Measurements from ENCODE around the gene ATP7A. TPM values are rescaled to one million over a fixed set of nuclear protein-coding genes. Genes with fewer than 3 reads are reported as not detected.

ATP7A gene
- total and polyA plus RNA-seq, 7 experiments from 2014 or later, result 5.4 to 17.4 (median 13.4) TPM

DNA sequence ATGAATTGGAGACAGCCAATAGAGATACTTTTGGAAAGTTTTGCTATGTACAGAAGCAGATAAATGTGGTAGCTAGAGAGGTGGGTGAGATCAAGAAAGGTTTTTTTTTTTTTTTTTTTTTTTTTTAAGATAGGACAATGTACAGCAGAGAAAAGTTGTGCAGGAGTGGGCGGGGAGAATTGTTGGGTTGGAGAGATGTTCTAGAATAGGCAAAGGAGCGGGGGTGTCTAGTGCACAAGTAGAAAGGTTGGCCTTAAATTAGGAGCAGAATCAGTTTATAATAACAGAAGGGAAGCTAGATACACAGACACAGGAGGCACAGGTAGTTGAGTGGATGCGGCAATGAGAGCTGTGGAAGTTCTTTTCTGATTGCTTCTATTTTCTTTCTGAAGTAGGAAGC is 127.4 kb downstream of the ATP7A start:
- ATAC-seq (no peak), DNase-seq (no peak)
- H3K9me3 Mint-ChIP-seq, result no peaks in the 10 kb centered on the region
- peaks cover 0 to 5% (median 0%) of the 10 kb centered on the region in 7 donors for H3K4me1 Mint-ChIP-seq
- ChIA-PET POLR2A (interaction anchor here (0.7 kb wide), 1 partner anchor 130 kb away, joined by 4 read pairs; no protein-coding TSS in a partner anchor), CTCF (no interaction called here)
- peaks cover 0 to 6% (median 0%) of the 10 kb centered on the region in 3 experiments for H3K36me3 ChIP-seq (ENCODE audit: control insufficient read depth in 2 of 3, insufficient read depth in 3 of 3, low read length in 3 of 3)
- H3K4me3 ChIP-seq (ENCODE audit: low read length), result no peak overlapping the region
- no peak overlapping the region for H3K4me3 Mint-ChIP-seq
- H3K27me3 Mint-ChIP-seq, result no peaks in the 10 kb centered on the region
- H3K27ac ChIP-seq (ENCODE audit: low read depth, low read length), result no peak overlapping the region
- H3K4me1 ChIP-seq (ENCODE audit: control insufficient read depth in 2 of 2, insufficient read depth in 2 of 2, low read length in 2 of 2), result no peaks in the 10 kb centered on the region
- H3K27me3 ChIP-seq (ENCODE audit: control insufficient read depth in 2 of 2, insufficient read depth in 2 of 2, low read length in 2 of 2), result no peaks in the 10 kb centered on the region
- H3K27ac Mint-ChIP-seq, result peak overlapping the region in 1 of 9 donors; percentile 41
- no peaks in the 10 kb centered on the region for H3K9me3 ChIP-seq (ENCODE audit: control insufficient read depth in 2 of 3, low read length in 3 of 3)
- H3K36me3 Mint-ChIP-seq, result peaks cover 0 to 40% (median 19%) of the 10 kb centered on the region in 5 donors
- intact Hi-C loops (cut with micrococcal nuclease), result no loop called here

GRCh38 chrX:78042601-78043000 is 132.1 kb downstream of the ATP7A start:
- Histone ChIP-seq H3K27me3 (ENCODE audit: control insufficient read depth in 2 of 2, insufficient read depth in 2 of 2, low read length in 2 of 2) (no peaks in the 10 kb centered on the region), H3K36me3 (ENCODE audit: control insufficient read depth in 2 of 3, insufficient read depth in 3 of 3, low read length in 3 of 3) (peaks cover 0 to 11% (median 0%) of the 10 kb centered on the region in 3 experiments), H3K9me3 (ENCODE audit: control insufficient read depth in 2 of 3, low read length in 3 of 3) (no peaks in the 10 kb centered on the region), H3K4me3 (ENCODE audit: low read length) (no peak overlapping the region), H3K27ac (ENCODE audit: low read depth, low read length) (no peak overlapping the region), H3K4me1 (ENCODE audit: control insufficient read depth in 2 of 2, insufficient read depth in 2 of 2, low read length in 2 of 2) (no peaks in the 10 kb centered on the region)
- Mint-ChIP-seq H3K4me3 (no peak overlapping the region), H3K4me1 (peaks cover 0 to 3% (median 0%) of the 10 kb centered on the region in 7 donors), H3K36me3 (peaks cover 0 to 35% (median 10%) of the 10 kb centered on the region in 5 donors), H3K27ac (no peak overlapping the region), H3K9me3 (no peaks in the 10 kb centered on the region), H3K27me3 (no peaks in the 10 kb centered on the region)
- no peak for DNase-seq
- ChIA-PET CTCF (interaction anchor here (0.8 kb wide), 1 partner anchor 18 kb away, joined by 3 read pairs; no protein-coding TSS in a partner anchor), POLR2A (interaction anchor here (0.6 kb wide), 1 partner anchor 65 kb away, joined by 4 read pairs; no protein-coding TSS in a partner anchor)
- ATAC-seq, result no peak
- intact Hi-C loops (cut with micrococcal nuclease), result no loop called here

DNA sequence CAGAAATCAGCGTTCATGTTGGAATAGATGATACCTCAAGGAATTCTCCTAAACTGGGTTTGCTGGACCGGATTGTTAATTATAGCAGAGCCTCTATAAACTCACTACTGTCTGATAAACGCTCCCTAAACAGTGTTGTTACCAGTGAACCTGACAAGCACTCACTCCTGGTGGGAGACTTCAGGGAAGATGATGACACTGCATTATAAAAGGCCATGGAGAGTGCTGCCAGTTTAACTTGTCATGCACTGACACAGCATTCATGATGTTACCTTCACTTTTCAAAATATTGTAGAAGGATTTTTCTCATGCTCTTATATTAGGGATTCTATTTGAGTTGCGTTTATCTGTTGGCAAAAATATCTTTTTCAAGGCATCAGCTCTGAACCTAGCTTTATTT is 135.9 kb downstream of the ATP7A start:
- DNase-seq (no peak), ATAC-seq (no peak)
- no peak overlapping the region for H3K4me3 Mint-ChIP-seq
- no peaks in the 10 kb centered on the region for H3K9me3 ChIP-seq (ENCODE audit: control insufficient read depth in 2 of 3, low read length in 3 of 3)
- H3K9me3 Mint-ChIP-seq, result peaks cover 0 to under 1% (median 0%) of the 10 kb centered on the region in 11 donors
- peaks cover 0 to 26% (median 4%) of the 10 kb centered on the region in 5 donors for H3K36me3 Mint-ChIP-seq
- no peaks in the 10 kb centered on the region for H3K4me1 Mint-ChIP-seq
- ChIA-PET POLR2A (interaction anchor here (0.7 kb wide), 1 partner anchor 741 kb away, joined by 3 read pairs; no protein-coding TSS in a partner anchor), CTCF (no interaction called here)
- H3K36me3 ChIP-seq (ENCODE audit: control insufficient read depth in 2 of 3, insufficient read depth in 3 of 3, low read length in 3 of 3), result peaks cover 0 to 11% (median 0%) of the 10 kb centered on the region in 3 experiments
- H3K27ac Mint-ChIP-seq, result no peak overlapping the region
- H3K4me3 ChIP-seq (ENCODE audit: low read length), result no peak overlapping the region
- no peaks in the 10 kb centered on the region for H3K4me1 ChIP-seq (ENCODE audit: control insufficient read depth in 2 of 2, insufficient read depth in 2 of 2, low read length in 2 of 2)
- H3K27me3 Mint-ChIP-seq, result no peaks in the 10 kb centered on the region
- H3K27ac ChIP-seq (ENCODE audit: low read depth, low read length), result no peak overlapping the region
- intact Hi-C loops (cut with micrococcal nuclease), result no loop called here
- no peaks in the 10 kb centered on the region for H3K27me3 ChIP-seq (ENCODE audit: control insufficient read depth in 2 of 2, insufficient read depth in 2 of 2, low read length in 2 of 2)

DNA sequence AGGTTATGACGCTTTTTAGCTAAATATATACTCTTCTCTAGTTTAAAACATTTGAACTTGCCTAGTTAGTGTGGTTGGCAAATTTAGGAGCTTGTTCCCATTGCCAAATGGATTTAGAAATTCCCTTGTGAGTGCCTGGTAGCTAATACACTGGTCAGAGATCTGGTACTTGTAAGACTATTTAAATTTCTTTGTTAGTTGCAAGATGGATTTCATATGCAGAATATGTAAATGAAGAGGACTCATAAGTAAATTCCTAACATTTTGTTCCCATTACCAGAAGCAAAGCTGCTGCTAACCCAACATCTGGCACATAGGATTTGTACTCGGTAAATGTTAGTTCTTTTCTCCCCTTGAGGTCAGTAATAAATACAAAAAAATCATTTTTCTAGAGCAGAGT is 137.6 kb downstream of the ATP7A start:
- peaks cover 0 to 5% (median 0%) of the 10 kb centered on the region in 3 experiments for H3K36me3 ChIP-seq (ENCODE audit: control insufficient read depth in 2 of 3, insufficient read depth in 3 of 3, low read length in 3 of 3)
- peak overlapping the region in 1 of 9 donors; percentile 8 for H3K27ac Mint-ChIP-seq
- no peaks in the 10 kb centered on the region for H3K4me1 ChIP-seq (ENCODE audit: control insufficient read depth in 2 of 2, insufficient read depth in 2 of 2, low read length in 2 of 2)
- no peak overlapping the region for H3K4me3 ChIP-seq (ENCODE audit: low read length)
- H3K9me3 ChIP-seq (ENCODE audit: control insufficient read depth in 2 of 3, low read length in 3 of 3), result no peaks in the 10 kb centered on the region
- intact Hi-C loops (cut with micrococcal nuclease), result no loop called here
- no peak overlapping the region for H3K27ac ChIP-seq (ENCODE audit: low read depth, low read length)
- no peak overlapping the region for H3K4me3 Mint-ChIP-seq
- H3K27me3 Mint-ChIP-seq, result no peaks in the 10 kb centered on the region
- H3K36me3 Mint-ChIP-seq, result peaks cover 3 to 27% (median 9%) of the 10 kb centered on the region in 5 donors
- ATAC-seq (no peak), DNase-seq (no peak)
- H3K9me3 Mint-ChIP-seq, result peaks cover 0 to 11% (median 6%) of the 10 kb centered on the region in 11 donors
- ChIA-PET CTCF (no interaction called here), POLR2A (no interaction called here)
- H3K4me1 Mint-ChIP-seq, result no peaks in the 10 kb centered on the region
- no peaks in the 10 kb centered on the region for H3K27me3 ChIP-seq (ENCODE audit: control insufficient read depth in 2 of 2, insufficient read depth in 2 of 2, low read length in 2 of 2)

GRCh38 chrX:78063687-78064086 is 153.2 kb downstream of the ATP7A start:
- CTCF ChIA-PET, result no interaction called here
- peaks cover 0 to 3% (median 0%) of the 10 kb centered on the region in 11 donors for H3K9me3 Mint-ChIP-seq
- no peak overlapping the region for H3K4me3 ChIP-seq (ENCODE audit: low read length)
- no peak for DNase-seq
- ATAC-seq, result no peak
- no peaks in the 10 kb centered on the region for H3K27me3 Mint-ChIP-seq
- H3K27ac Mint-ChIP-seq, result no peak overlapping the region
- H3K4me3 Mint-ChIP-seq, result no peak overlapping the region
- intact Hi-C loops (cut with micrococcal nuclease), result no loop called here
- H3K9me3 ChIP-seq (ENCODE audit: control insufficient read depth in 2 of 3, low read length in 3 of 3), result no peaks in the 10 kb centered on the region
- H3K27me3 ChIP-seq (ENCODE audit: control insufficient read depth in 2 of 2, insufficient read depth in 2 of 2, low read length in 2 of 2), result no peaks in the 10 kb centered on the region
- POLR2A ChIA-PET, result interaction anchor here (0.7 kb wide), 1 partner anchor 150 kb away, joined by 3 read pairs; no protein-coding TSS in a partner anchor
- H3K36me3 ChIP-seq (ENCODE audit: control insufficient read depth in 2 of 3, insufficient read depth in 3 of 3, low read length in 3 of 3), result no peaks in the 10 kb centered on the region
- no peaks in the 10 kb centered on the region for H3K36me3 Mint-ChIP-seq
- H3K4me1 ChIP-seq (ENCODE audit: control insufficient read depth in 2 of 2, insufficient read depth in 2 of 2, low read length in 2 of 2), result no peaks in the 10 kb centered on the region
- H3K4me1 Mint-ChIP-seq, result peaks cover 0 to 17% (median 0%) of the 10 kb centered on the region in 7 donors
- no peak overlapping the region for H3K27ac ChIP-seq (ENCODE audit: low read depth, low read length)

DNA sequence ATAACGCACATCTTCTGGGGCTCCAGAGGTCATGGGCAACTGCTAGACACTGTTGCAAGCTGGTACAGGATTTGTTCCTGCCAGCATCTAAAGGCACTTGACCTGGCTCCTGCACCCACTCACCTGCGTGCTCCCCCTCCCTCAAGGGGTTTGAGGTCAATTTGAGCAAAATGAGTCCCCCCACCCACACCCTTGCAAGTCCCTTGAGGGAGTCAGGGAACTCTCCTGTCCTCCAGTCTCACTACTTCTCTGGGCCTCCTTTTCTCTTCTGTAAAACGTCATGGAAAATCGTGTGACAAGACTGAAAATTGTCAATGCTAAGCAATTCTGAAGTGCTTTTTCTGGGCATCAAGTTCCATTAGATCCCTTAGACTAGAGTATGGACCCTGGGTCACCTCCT is 153.7 kb downstream of the ATP7A start:
- Histone ChIP-seq H3K36me3 (ENCODE audit: control insufficient read depth in 2 of 3, insufficient read depth in 3 of 3, low read length in 3 of 3) (no peaks in the 10 kb centered on the region), H3K27ac (ENCODE audit: low read depth, low read length) (no peak overlapping the region), H3K4me3 (ENCODE audit: low read length) (no peak overlapping the region), H3K27me3 (ENCODE audit: control insufficient read depth in 2 of 2, insufficient read depth in 2 of 2, low read length in 2 of 2) (no peaks in the 10 kb centered on the region), H3K9me3 (ENCODE audit: control insufficient read depth in 2 of 3, low read length in 3 of 3) (no peaks in the 10 kb centered on the region), H3K4me1 (ENCODE audit: control insufficient read depth in 2 of 2, insufficient read depth in 2 of 2, low read length in 2 of 2) (no peaks in the 10 kb centered on the region)
- Mint-ChIP-seq H3K27me3 (no peaks in the 10 kb centered on the region), H3K27ac (no peak overlapping the region), H3K4me1 (peaks cover 0 to 17% (median 0%) of the 10 kb centered on the region in 7 donors), H3K9me3 (peaks cover 0 to 7% (median 2%) of the 10 kb centered on the region in 11 donors), H3K36me3 (peaks cover 0 to 1% (median 0%) of the 10 kb centered on the region in 5 donors), H3K4me3 (no peak overlapping the region)
- intact Hi-C loops (cut with micrococcal nuclease), result no loop called here
- ATAC-seq (no peak), DNase-seq (no peak)
- ChIA-PET CTCF (no interaction called here), POLR2A (interaction anchor here (0.7 kb wide), 1 partner anchor 151 kb away, joined by 3 read pairs; no protein-coding TSS in a partner anchor)
